Stimulated activated CD8-positive, alpha-beta memory T cell treated with anti-CD3 and anti-CD28 coated beads, Interleukin-12 subunit alpha, Interleukin-12 subunit beta, amount 100 ng/mL, for 24 hours (primary cell): ENCODE results near the gene YIPF7.

Experiments used
- DNase-seq: peaks from one replicate; pipeline ENCODE4 v3.0.0-alpha.2; 2020; ENCODE audit errors: extremely low read depth

Gene YIPF7

GRCh38 chr4:44623676-44624075 lies 27.7 kb downstream of the YIPF7 start:
- DNase-seq = no peak

- DNase-seq = no peak
Measured at GRCh38 chr4:44616621-44617020, 34.8 kb downstream of the YIPF7 start.

GRCh38 chr4:44583393-44583792 lies 68.0 kb downstream of the YIPF7 start:
- DNase-seq = no peak

GRCh38 chr4:44580231-44580630 lies 71.2 kb downstream of the YIPF7 start:
- no peak for DNase-seq

- DNase-seq = no peak
Measured at GRCh38 chr4:44578954-44579353, 72.5 kb downstream of the YIPF7 start.
